Adrenal gland (tissue), 12 donors: ENCODE data around the gene MOCOS. TPM values are rescaled to one million over a fixed set of nuclear protein-coding genes. Genes with fewer than 3 reads are reported as not detected.
A peak's percentile ranks its signal among the peaks of the same experiment; 100 is the strongest.

Experiments used
- DNase-seq, 7 donors: peaks; one replicate each; pipeline ENCODE4 v3.0.0-alpha.2; 2019 to 2020
- H3K27ac ChIP-seq, 5 donors: fragments of 200-600 bp; sonication (generic) in 4 of 5; 1 replicate in 3 of 5; 2 replicates in 2 of 5; pipeline versions ENCODE4 v1.5.1 to v1.8.0; 2016 to 2020; ENCODE audit warnings: mild to moderate bottlenecking in 1 of 5
- H3K27me3 ChIP-seq: fragments of 200-600 bp; 2 replicates; pipeline ENCODE4 v1.8.0; 2021
- H3K36me3 ChIP-seq, 2 donors: fragments of 200-600 bp; replicated peaks in 1 of 2; 1 replicate in 1 of 2; 2 replicates in 1 of 2; pipeline versions ENCODE4 v1.5.1 to v1.8.0; 2018 to 2022
- H3K4me1 ChIP-seq, 2 donors: fragments of 200-600 bp; replicated peaks in 1 of 2; 1 replicate in 1 of 2; 2 replicates in 1 of 2; pipeline versions ENCODE4 v1.5.1 to v1.8.0; 2018 to 2021
- H3K4me3 ChIP-seq, 4 donors: fragments of 200-600 bp; sonication (generic) in 3 of 4; one replicate each; pipeline ENCODE4 v1.5.1; 2016 to 2018
- H3K9me3 ChIP-seq, 3 donors: fragments of 200-600 bp; sonication (generic) in 1 of 3; replicated peaks in 1 of 3; 1 replicate in 2 of 3; 2 replicates in 1 of 3; pipeline versions ENCODE4 v1.5.1 to v1.8.0; 2016 to 2021
- POLR2A ChIP-seq, 2 donors: fragments of 450-650 bp; IDR thresholded peaks; one replicate each; pipeline ENCODE4 v1.6.1; 2017; ENCODE audit warnings: antibody characterized with exemption in 2 of 2, mild to moderate bottlenecking in 2 of 2, moderate library complexity in 1 of 2
- WGBS, 4 donors: extraction: QIAGEN DNeasy Blood & Tissue Kit in 2 of 4; methylation state at CpG; one replicate each; pipeline versions ENCODE4 v1.1.5 to v1.1.7; 2013 to 2017; 5-methylcytosine and 5-hydroxymethylcytosine counted together
- intact Hi-C, 2 donors: fragments of 100-400 bp; cut with DNase I; formaldehyde crosslinking; loops; one replicate each; pipeline versions ENCODE4 v1.14.1 to v1.15.0; 2022 to 2023
- polyA plus RNA-seq, 3 donors: library from polyadenylated mRNA; stranded (reverse); fragments of 200-250 nt in 2 of 3; fragments of 350-450 nt in 1 of 3; fragmentation: Illumina TruSeq in 1 of 3; extraction: RNeasy Lipid Tissue Mini Kit (QIAGEN cat#74804) in 1 of 3; gene quantifications; one replicate each; pipeline ENCODE4 v1.2.3, GENCODE V29; 2013 to 2014
- total RNA-seq, 9 donors: library from RNA; depleted of rRNA in 4 of 9; stranded (reverse); fragments of >200 nt in 4 of 9; fragments of 120-200 nt in 1 of 9; fragmentation: NEBNext Ultra II Directional in 1 of 9; extraction: Animal tissue kit (Norgen Biotek cat#: 25700) in 1 of 9; gene quantifications; one replicate each; pipeline versions ENCODE4 v1.1.0 to v1.2.4, GENCODE V29; 2013 to 2023
- TF ChIP-seq, protein P1 (sequence below), 6 experiments: fragments of 450-650 bp in 4 of 6; fragments of 200-600 bp in 2 of 6; sonication (generic) in 1 of 6; IDR thresholded peaks; 1 replicate in 5 of 6; 2 replicates in 1 of 6; pipeline versions ENCODE4 v1.5.1 to v1.8.0; 2016 to 2021; ENCODE audit warnings: antibody characterized with exemption in 6 of 6, mild to moderate bottlenecking in 2 of 6, moderate library complexity in 1 of 6
- donor health status: healthy with polysubstance abuse.
- donor health status: Bipolar disorder and iron deficiency.
- donor health status: DM: yes; HTN: yes; CAD: no.
- donor health status: DM: no; HTN: no; CAD: no.
- donor health status: DM: no; HTN: no; CAD: no.
- donor health status: DM: yes; HTN: yes; CAD: no.

The MOCOS gene
- total and polyA plus RNA-seq, 12 donors = 7.6 to 88.1 (median 20.9) TPM

DNA sequence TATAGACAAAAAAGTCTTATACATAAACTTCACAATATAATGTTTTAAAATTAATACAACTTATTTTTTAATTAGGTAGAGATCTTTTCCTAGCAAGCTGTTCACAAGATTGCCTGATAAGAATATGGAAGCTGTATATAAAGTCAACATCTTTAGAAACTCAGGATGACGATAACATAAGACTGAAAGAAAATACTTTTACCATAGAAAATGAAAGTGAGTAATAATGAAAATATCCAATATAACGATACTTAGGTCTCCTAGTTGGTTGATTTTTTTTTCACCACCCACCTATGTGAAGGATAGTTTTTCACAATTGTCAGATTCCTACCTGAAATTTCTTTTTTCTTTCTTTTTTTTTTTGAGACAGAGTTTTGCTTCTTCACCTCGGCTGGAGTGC is 44.5 kb upstream of the MOCOS start:
- intact Hi-C loops = no loop called here
- Histone ChIP-seq H3K36me3 (peaks cover 0 to 86% of the 10 kb centered on the region in 2 donors), H3K9me3 (no peaks in the 10 kb centered on the region), H3K27ac (no peak overlapping the region), H3K27me3 (no peaks in the 10 kb centered on the region), H3K4me1 (no peaks in the 10 kb centered on the region), H3K4me3 (no peak overlapping the region)
- TF ChIP-seq, protein P1, sequence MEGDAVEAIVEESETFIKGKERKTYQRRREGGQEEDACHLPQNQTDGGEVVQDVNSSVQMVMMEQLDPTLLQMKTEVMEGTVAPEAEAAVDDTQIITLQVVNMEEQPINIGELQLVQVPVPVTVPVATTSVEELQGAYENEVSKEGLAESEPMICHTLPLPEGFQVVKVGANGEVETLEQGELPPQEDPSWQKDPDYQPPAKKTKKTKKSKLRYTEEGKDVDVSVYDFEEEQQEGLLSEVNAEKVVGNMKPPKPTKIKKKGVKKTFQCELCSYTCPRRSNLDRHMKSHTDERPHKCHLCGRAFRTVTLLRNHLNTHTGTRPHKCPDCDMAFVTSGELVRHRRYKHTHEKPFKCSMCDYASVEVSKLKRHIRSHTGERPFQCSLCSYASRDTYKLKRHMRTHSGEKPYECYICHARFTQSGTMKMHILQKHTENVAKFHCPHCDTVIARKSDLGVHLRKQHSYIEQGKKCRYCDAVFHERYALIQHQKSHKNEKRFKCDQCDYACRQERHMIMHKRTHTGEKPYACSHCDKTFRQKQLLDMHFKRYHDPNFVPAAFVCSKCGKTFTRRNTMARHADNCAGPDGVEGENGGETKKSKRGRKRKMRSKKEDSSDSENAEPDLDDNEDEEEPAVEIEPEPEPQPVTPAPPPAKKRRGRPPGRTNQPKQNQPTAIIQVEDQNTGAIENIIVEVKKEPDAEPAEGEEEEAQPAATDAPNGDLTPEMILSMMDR (IDR thresholded peaks at IDR 0.05) = no peak
- TF ChIP-seq POLR2A (IDR thresholded peaks at IDR 0.05) = no peak
- WGBS, 4 donors = 87 to 95% (median 88%) methylated on average over 3 of the region's 3 CpGs
- no peak for DNase-seq

DNA sequence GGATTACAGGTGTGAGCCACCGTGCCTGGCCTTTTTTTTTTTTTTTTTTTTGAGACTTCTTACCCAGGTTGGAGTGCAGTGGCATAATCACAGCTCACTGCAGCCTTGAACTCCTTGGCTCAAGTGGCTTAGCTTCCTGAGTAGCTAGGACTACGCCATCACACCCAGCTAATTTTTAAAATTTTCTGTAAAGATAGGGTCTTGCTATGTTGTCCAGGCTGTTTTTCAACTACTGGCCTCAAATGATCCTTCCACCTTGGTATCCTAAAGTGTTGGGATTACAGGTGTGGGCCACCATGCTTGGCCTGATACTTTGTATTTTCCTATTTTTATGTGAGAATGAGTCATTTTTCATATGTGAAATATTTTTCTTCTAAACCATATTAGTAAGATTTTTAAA is 43.9 kb upstream of the MOCOS start:
- intact Hi-C loops = no loop called here

DNA sequence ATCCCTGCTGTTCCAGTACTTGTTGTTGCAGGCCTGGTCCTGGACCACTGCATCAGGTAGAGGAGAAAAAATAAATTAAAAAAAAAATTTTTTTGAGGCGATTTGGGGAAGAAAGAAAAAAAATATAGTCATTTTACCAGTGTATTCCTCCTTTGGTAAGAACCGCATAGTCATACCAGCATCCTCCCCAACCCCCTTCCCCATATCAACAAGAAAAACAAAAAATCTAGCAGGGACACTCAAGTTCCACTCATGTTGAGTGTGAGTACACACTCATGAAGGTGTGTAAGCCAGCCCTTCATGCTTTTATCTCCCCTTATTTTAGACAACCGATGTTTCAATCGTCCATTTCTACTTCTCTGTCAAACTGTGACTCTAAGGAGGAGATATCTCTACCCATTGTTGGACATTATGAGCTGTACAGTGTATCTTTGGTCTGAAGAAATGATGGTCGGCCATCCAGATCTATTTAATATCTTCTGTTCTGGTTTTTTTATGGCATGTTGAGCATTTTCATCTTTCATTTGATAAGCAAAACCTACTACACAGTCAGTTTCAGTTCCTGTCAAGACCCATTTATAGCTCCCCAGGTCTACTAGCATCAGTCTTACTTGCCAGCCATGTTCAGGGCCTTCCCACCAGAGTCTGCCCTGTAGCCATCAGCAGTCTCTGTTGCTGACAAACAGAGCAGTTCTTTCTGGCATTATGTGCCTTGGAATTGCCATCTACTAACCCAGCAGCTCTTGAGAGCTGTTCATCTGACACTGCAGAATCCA is 37.6 kb upstream of the MOCOS start:
- peaks cover 0 to 71% of the 10 kb centered on the region in 2 donors for H3K36me3 ChIP-seq
- no peak for TF ChIP-seq POLR2A (IDR thresholded peaks at IDR 0.05)
- TF ChIP-seq, protein P1 (IDR thresholded peaks at IDR 0.05) = no peak

More for the DNA sequence above, 43.9 kb upstream of the MOCOS start:
- no peak overlapping the region for H3K4me3 ChIP-seq
- H3K27me3 ChIP-seq = no peaks in the 10 kb centered on the region
- DNase-seq = no peak
- H3K36me3 ChIP-seq = peaks cover 0 to 84% of the 10 kb centered on the region in 2 donors
- WGBS, 4 donors = 82 to 95% (median 85%) methylated on average over 1 to 2 of the region's 2 CpGs
- no peak overlapping the region for H3K27ac ChIP-seq
- H3K9me3 ChIP-seq = no peaks in the 10 kb centered on the region
- no peaks in the 10 kb centered on the region for H3K4me1 ChIP-seq
- TF ChIP-seq, protein P1 (IDR thresholded peaks at IDR 0.05) = no peak
- no peak for TF ChIP-seq POLR2A (IDR thresholded peaks at IDR 0.05)

DNA sequence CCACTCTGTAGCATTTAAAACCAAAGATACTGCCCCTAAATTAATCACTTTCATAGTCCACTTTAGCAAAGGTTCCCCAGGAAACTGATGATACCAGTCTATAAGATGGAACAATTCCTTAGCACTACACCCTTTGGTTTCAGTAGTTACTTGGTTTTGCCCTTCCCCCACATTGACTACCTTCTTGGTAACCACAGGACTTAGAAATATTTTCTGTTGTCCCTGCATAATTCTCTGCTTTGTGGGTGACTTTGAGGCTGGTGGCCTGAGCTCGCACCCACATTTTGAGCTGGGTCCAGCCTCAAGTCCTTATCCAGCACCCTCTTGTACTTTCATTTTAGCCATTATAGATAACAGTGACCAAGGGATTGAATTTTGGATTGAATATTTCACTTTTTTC is 34.5 kb upstream of the MOCOS start:
- intact Hi-C loops = no loop called here
- H3K36me3 ChIP-seq = peaks cover 0 to 68% of the 10 kb centered on the region in 2 donors
- peak overlapping the region in 2 of 5 donors; percentile 18 to 20 for H3K27ac ChIP-seq
- WGBS, 4 donors = 92 to 100% (median 97%) methylated on average over 1 of the region's 1 CpG
- H3K4me1 ChIP-seq = peaks cover 0 to 3% of the 10 kb centered on the region in 2 donors
- TF ChIP-seq, protein P1 (IDR thresholded peaks at IDR 0.05) = no peak
- no peak for TF ChIP-seq POLR2A (IDR thresholded peaks at IDR 0.05)
- no peak overlapping the region for H3K4me3 ChIP-seq
- H3K27me3 ChIP-seq = no peaks in the 10 kb centered on the region
- no peak for DNase-seq
- no peaks in the 10 kb centered on the region for H3K9me3 ChIP-seq

More for the DNA sequence above, 37.6 kb upstream of the MOCOS start:
- DNase-seq = no peak
- no peak overlapping the region for H3K4me3 ChIP-seq
- 94 to 95% (median 95%) methylated on average over 5 of the region's 5 CpGs for WGBS, 4 donors
- H3K27ac ChIP-seq = no peak overlapping the region
- H3K9me3 ChIP-seq = no peaks in the 10 kb centered on the region
- intact Hi-C loops = no loop called here
- no peaks in the 10 kb centered on the region for H3K27me3 ChIP-seq
- peaks cover 0 to 3% of the 10 kb centered on the region in 2 donors for H3K4me1 ChIP-seq
